AML-193 (cell line): ENCODE results near the gene OR10P1.

Experiments
- DNase-seq, 2 experiments: peaks; one replicate each; lab custom pipeline; 2025; lab: John Stamatoyannopoulos, UW

Gene OR10P1

GRCh38 chr12:55685671-55686070 is 49.0 kb downstream of the OR10P1 start:
- DNase-seq, result no peak

DNA sequence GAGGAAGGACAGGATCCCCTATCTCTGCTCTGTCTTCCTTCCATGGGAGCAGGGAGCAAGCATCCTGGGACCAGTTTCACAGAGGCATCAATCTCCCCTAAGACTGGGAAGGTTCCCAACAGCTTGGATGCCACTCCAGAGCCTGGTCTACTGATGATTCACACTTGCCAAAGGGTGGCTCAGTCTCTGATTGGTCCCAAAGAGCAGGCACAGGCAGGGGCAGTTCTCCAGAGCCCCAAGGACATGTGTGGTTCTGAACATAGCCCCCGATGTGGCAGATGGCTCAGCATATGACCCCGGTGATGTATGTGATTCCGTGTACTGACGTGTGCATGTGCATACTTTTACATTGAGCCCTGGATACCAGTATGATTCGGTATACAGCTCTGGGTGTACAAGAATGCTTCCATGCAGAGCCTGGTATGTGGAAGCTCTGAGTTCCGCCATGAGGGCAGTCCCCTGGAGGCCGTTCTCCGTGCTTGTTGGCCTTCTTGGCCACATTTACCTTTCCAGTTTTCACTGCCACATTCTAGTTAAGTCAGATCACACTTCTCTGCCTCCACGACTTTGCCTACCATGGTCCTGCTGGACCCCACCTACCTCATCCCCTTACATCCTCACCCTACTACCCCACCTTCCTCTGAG is 49.8 kb downstream of the OR10P1 start:
- DNase-seq, result no peak
